Body of pancreas (tissue), 4 donors: Measurements from ENCODE around the gene DAO. TPM values are rescaled to one million over a fixed set of nuclear protein-coding genes. Genes with fewer than 3 reads are reported as not detected.

ENCODE experiments used
- ATAC-seq: fragments of 150-250 bp; one replicate; pipeline ENCODE4 v1.9.1; 2016
- DNase-seq, 4 donors: peaks; one replicate each; pipeline ENCODE4 v3.0.0-alpha.2; 2019
- H3K27ac ChIP-seq, 4 donors: fragments of 200-600 bp; sonication (generic); 1 replicate in 3 of 4; 2 replicates in 1 of 4; pipeline versions ENCODE4 v1.5.1 to v1.6.1; 2016 to 2019; ENCODE audit warnings: mild to moderate bottlenecking in 1 of 4, mixed read lengths in 1 of 4, moderate library complexity in 1 of 4
- H3K27me3 ChIP-seq, 2 donors: fragments of 200-600 bp; sonication (generic); one replicate each; pipeline ENCODE4 v1.6.0; 2016; ENCODE audit warnings: mild to moderate bottlenecking in 1 of 2
- H3K36me3 ChIP-seq, 2 donors: fragments of 200-600 bp; sonication (generic); replicated peaks in 1 of 2; 2 replicates each; pipeline ENCODE4 v1.5.1; 2016; ENCODE audit warnings: low read depth in 2 of 2; ENCODE audit not compliant: insufficient read depth in 1 of 2
- H3K4me1 ChIP-seq: fragments of 200-600 bp; sonication (generic); one replicate; pipeline ENCODE4 v1.6.0; 2016
- H3K4me3 ChIP-seq, 2 donors: fragments of 200-600 bp; sonication (generic); 1 replicate in 1 of 2; 2 replicates in 1 of 2; pipeline ENCODE4 v1.5.1; 2016 to 2019
- H3K9me3 ChIP-seq, 3 donors: fragments of 200-600 bp; sonication (generic); 1 replicate in 2 of 3; 2 replicates in 1 of 3; pipeline ENCODE4 v1.5.1; 2016
- POLR2A ChIP-seq, 3 donors: fragments of 450-650 bp; IDR thresholded peaks; one replicate each; pipeline ENCODE4 v1.6.1; 2016; ENCODE audit warnings: antibody characterized with exemption in 3 of 3, mild to moderate bottlenecking in 2 of 3
- WGBS, 2 donors: methylation state at CpG; one replicate each; pipeline ENCODE4 v1.1.5; 2017; 5-methylcytosine and 5-hydroxymethylcytosine counted together
- intact Hi-C: fragments of 100-400 bp; cut with DNase I; formaldehyde crosslinking; loops from one replicate; pipeline ENCODE4 v1.15.1; 2023
- microRNA counts, 2 donors: library from miRNA; unstranded; fragments of <30 nt; microRNA quantifications; one replicate each; lab custom pipeline; 2017
- microRNA-seq, 2 donors: library from miRNA; unstranded; fragments of <30 nt; microRNA quantifications; one replicate each; pipeline ENCODE4, GENCODE V29; 2016; ENCODE audit warnings: borderline number of aligned reads in 2 of 2, borderline replicate concordance in 2 of 2
- small RNA-seq: library from RNA; depleted of rRNA; stranded (forward); fragments of <200 nt; gene quantifications from one replicate; pipeline ENCODE3, GENCODE V24; 2016
- total RNA-seq, 2 donors: library from RNA; depleted of rRNA; stranded (reverse); fragments of >200 nt; gene quantifications; one replicate each; pipeline ENCODE4 v1.1.0, GENCODE V29; 2016
- TF ChIP-seq, protein P1 (sequence below), 7 experiments: fragments of 450-650 bp in 4 of 7; fragments of 200-600 bp in 3 of 7; sonication (generic) in 3 of 7; IDR thresholded peaks; one replicate each; pipeline ENCODE4 v1.5.1; 2016 to 2019; ENCODE audit warnings: antibody characterized with exemption in 7 of 7

Gene DAO
- total RNA-seq, 2 donors from 2014 or later, result not detected

DNA sequence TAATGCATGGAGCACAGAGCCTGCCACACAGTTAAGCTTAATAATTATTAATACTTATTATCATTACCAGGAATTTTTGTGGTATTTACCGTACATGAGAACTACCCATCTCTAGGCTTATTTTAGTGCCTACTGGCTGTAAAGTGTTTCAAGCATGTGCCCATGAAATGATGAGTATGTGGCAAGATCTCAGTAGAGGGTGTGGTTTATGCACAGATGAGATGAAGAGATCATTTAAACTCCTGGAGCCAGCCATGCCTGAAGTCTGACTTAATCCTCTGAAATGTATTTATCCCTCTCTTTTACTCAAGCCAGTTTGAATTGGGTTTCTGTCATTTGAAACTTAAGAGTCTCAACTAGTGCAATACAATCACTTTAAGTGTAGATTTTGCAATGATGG, 60.2 kb downstream of the DAO start:
- DNase-seq (no peak), ATAC-seq (no peak)
- Histone ChIP-seq H3K36me3 (no peaks in the 10 kb centered on the region), H3K4me3 (no peak overlapping the region), H3K9me3 (no peaks in the 10 kb centered on the region), H3K27me3 (no peaks in the 10 kb centered on the region), H3K27ac (no peak overlapping the region), H3K4me1 (no peaks in the 10 kb centered on the region)
- intact Hi-C loops, result no loop called here
- 31 to 44% methylated on average over 1 of the region's 1 CpG for WGBS, 2 donors
- TF ChIP-seq, protein P1, sequence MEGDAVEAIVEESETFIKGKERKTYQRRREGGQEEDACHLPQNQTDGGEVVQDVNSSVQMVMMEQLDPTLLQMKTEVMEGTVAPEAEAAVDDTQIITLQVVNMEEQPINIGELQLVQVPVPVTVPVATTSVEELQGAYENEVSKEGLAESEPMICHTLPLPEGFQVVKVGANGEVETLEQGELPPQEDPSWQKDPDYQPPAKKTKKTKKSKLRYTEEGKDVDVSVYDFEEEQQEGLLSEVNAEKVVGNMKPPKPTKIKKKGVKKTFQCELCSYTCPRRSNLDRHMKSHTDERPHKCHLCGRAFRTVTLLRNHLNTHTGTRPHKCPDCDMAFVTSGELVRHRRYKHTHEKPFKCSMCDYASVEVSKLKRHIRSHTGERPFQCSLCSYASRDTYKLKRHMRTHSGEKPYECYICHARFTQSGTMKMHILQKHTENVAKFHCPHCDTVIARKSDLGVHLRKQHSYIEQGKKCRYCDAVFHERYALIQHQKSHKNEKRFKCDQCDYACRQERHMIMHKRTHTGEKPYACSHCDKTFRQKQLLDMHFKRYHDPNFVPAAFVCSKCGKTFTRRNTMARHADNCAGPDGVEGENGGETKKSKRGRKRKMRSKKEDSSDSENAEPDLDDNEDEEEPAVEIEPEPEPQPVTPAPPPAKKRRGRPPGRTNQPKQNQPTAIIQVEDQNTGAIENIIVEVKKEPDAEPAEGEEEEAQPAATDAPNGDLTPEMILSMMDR (IDR thresholded peaks at IDR 0.05), result no peak
- TF ChIP-seq POLR2A (IDR thresholded peaks at IDR 0.05), result no peak

DNA sequence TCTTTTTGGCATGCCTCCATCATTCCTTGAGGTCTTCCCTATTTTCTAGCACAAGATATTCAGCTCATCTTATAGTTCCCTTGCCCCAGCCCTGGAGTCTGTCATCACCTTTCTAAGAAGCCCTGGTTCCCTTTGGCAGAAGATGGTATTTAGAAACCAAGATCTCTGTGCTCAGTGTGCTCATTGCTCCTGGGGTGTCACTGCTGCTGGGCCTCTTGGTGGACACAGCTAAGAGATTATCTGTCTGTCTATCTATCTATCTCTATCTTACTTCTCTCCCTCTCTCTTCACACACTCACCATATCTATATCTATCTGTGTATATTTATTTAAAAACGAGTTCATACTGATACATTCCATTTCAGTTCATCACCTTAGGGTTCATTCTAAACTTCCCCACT, 67.2 kb downstream of the DAO start:
- ATAC-seq (no peak), DNase-seq (no peak)
- Histone ChIP-seq H3K9me3 (no peaks in the 10 kb centered on the region), H3K36me3 (no peaks in the 10 kb centered on the region), H3K27ac (no peak overlapping the region), H3K27me3 (no peaks in the 10 kb centered on the region), H3K4me1 (peaks cover 8% of the 10 kb centered on the region), H3K4me3 (no peak overlapping the region)
- WGBS, 2 donors, result 30 to 56% methylated on average over 1 of the region's 1 CpG
- TF ChIP-seq, protein P1 (IDR thresholded peaks at IDR 0.05), result no peak
- no peak for TF ChIP-seq POLR2A (IDR thresholded peaks at IDR 0.05)
- intact Hi-C loops, result no loop called here

DNA sequence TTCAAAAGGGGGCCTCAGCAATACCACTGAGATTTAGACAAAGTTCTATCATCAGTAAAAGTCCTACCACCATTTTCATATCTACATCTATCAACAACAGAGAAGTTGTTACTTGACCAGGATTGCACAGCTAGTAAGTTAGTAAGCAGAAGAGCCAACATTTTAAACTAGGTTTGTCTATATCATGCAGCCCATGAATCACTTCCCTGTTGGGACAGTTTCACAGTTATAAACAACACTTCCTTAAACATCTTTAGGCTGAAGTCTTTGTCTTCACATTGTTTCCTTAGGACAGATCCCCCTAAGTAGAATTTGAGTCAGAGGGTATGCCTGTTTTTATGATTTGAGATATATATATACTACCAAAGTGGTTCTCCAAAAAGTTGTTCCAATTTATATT, 68.5 kb downstream of the DAO start:
- Histone ChIP-seq H3K9me3 (no peaks in the 10 kb centered on the region), H3K4me3 (no peak overlapping the region), H3K27ac (no peak overlapping the region), H3K36me3 (no peaks in the 10 kb centered on the region), H3K27me3 (no peaks in the 10 kb centered on the region), H3K4me1 (peaks cover 8% of the 10 kb centered on the region)
- TF ChIP-seq POLR2A (IDR thresholded peaks at IDR 0.05), result no peak
- TF ChIP-seq, protein P1 (IDR thresholded peaks at IDR 0.05), result no peak
- ATAC-seq (no peak), DNase-seq (no peak)
- intact Hi-C loops, result no loop called here

GRCh38 chr12:108949976-108950375, 70.1 kb downstream of the DAO start:
- Histone ChIP-seq H3K36me3 (no peaks in the 10 kb centered on the region), H3K4me3 (no peak overlapping the region), H3K4me1 (peaks cover 8% of the 10 kb centered on the region), H3K9me3 (no peaks in the 10 kb centered on the region), H3K27ac (no peak overlapping the region), H3K27me3 (no peaks in the 10 kb centered on the region)
- intact Hi-C loops, result loop anchor here (10.0 kb wide), 1 partner anchor 135 kb away; no protein-coding TSS in a partner anchor
- DNase-seq (no peak), ATAC-seq (no peak)
- TF ChIP-seq POLR2A (IDR thresholded peaks at IDR 0.05), result no peak
- TF ChIP-seq, protein P1 (IDR thresholded peaks at IDR 0.05), result no peak
- WGBS, 2 donors, result 93 to 100% methylated on average over 1 of the region's 1 CpG

MicroRNA genes within 50 kb of the gene (microRNA counts, 767-probe panel; counts per million panel counts)
- 0 to 736 counts per million in 2 donors for microRNA hsa-miR-619 (lab: Ali Mortazavi, UCI)

Small RNA genes lying within 50 kb of the gene (microRNA-seq; reads per million reads assigned to microRNA genes)
- gene MIR619, result 0 reads per million in 2 donors

Small RNA genes lying within 50 kb of the gene (small RNA-seq; reads per million reads assigned to genes)
- gene MIR619 (not detected), gene RNU6-361P (not detected)

Other genes with a start within 250 kb of the DAO start
- 1 to 10 TPM in 1 of 2 donors, under 1 TPM in 1; 0.66 to 2.3 TPM for gene SELPLG, start 246.2 kb upstream of the DAO start, total RNA-seq
- gene CORO1C, start 148.6 kb upstream of the DAO start, total RNA-seq, result 10 to 100 TPM; 26.7 to 27.4 TPM
- gene SSH1, start 22.5 kb upstream of the DAO start, total RNA-seq, result 10 to 100 TPM in 1 of 2 donors, 1 to 10 TPM in 1; 5.6 to 16.9 TPM
- gene SVOP, start 141.0 kb downstream of the DAO start, total RNA-seq, result under 1 TPM in 1 of 2 donors, not detected in 1; 0.52 TPM
- gene USP30, start 172.5 kb downstream of the DAO start, total RNA-seq, result 10 to 100 TPM in 1 of 2 donors, 1 to 10 TPM in 1; 7.3 to 14.5 TPM
- gene ALKBH2, start 213.4 kb downstream of the DAO start, total RNA-seq, result 10 to 100 TPM in 1 of 2 donors, 1 to 10 TPM in 1; 7.3 to 16.1 TPM
- 10 to 100 TPM in 1 of 2 donors, 1 to 10 TPM in 1; 4.9 to 13.5 TPM for gene UNG, start 217.5 kb downstream of the DAO start, total RNA-seq
- gene ACACB, start 236.5 kb downstream of the DAO start, total RNA-seq, result 100 to 1,000 TPM in 1 of 2 donors, 10 to 100 TPM in 1; 71.1 to 358 TPM